Thymus (tissue), 11 donors: ENCODE results near the gene CAMTA1. TPM values are rescaled to one million over a fixed set of nuclear protein-coding genes. Genes with fewer than 3 reads are reported as not detected.

Source experiments
- DNase-seq, 9 donors: peaks; one replicate each; pipeline ENCODE4 v3.0.0-alpha.2; 2013; ENCODE audit warnings: low spot score in 9 of 9, low read depth in 6 of 9, missing footprints in 1 of 9
- H3K27ac ChIP-seq, 2 donors: one replicate each; pipeline ENCODE4 v1.5.1; 2013; ENCODE audit warnings: control low read depth in 1 of 2, low read depth in 1 of 2, low read length in 1 of 2, mild to moderate bottlenecking in 1 of 2, moderate library complexity in 1 of 2
- H3K27me3 ChIP-seq, 2 donors: one replicate each; pipeline ENCODE4 v1.5.1; 2013; ENCODE audit warnings: low read length in 1 of 2; ENCODE audit not compliant: control insufficient read depth in 2 of 2, insufficient read depth in 1 of 2
- H3K36me3 ChIP-seq, 2 donors: one replicate each; pipeline ENCODE4 v1.5.1; 2013; ENCODE audit warnings: low read length in 1 of 2, mild to moderate bottlenecking in 1 of 2, moderate library complexity in 1 of 2; ENCODE audit not compliant: control insufficient read depth in 2 of 2, insufficient read depth in 2 of 2
- H3K4me1 ChIP-seq, 2 donors: one replicate each; pipeline ENCODE4 v1.5.1; 2013; ENCODE audit warnings: low read length in 2 of 2; ENCODE audit not compliant: control insufficient read depth in 2 of 2, insufficient read depth in 2 of 2
- H3K4me3 ChIP-seq, 2 donors: one replicate each; pipeline ENCODE4 v1.5.1; 2013; ENCODE audit warnings: low read length in 2 of 2, control low read depth in 1 of 2, mild to moderate bottlenecking in 1 of 2
- H3K9me3 ChIP-seq, 2 donors: one replicate each; pipeline ENCODE4 v1.5.1; 2013; ENCODE audit warnings: low read length in 1 of 2, mild to moderate bottlenecking in 1 of 2; ENCODE audit not compliant: control insufficient read depth in 2 of 2, insufficient read depth in 1 of 2
- WGBS: extraction: QIAGEN DNeasy Blood & Tissue Kit; methylation state at CpG from one replicate; pipeline ENCODE4 v1.1.7; 2013; 5-methylcytosine and 5-hydroxymethylcytosine counted together
- polyA plus RNA-seq: library from polyadenylated mRNA; stranded (reverse); fragments of 200-250 nt; gene quantifications from one replicate; pipeline ENCODE4 v1.2.3, GENCODE V29; 2013
- total RNA-seq: library from RNA; stranded (reverse); fragments of 120-200 nt; gene quantifications from one replicate; pipeline ENCODE4 v1.2.4, GENCODE V29; 2013
- donor health status: healthy.

Gene CAMTA1
- total and polyA plus RNA-seq, 2 donors: 32.0 to 158 TPM

- no peaks in the 10 kb centered on the region for H3K27me3 ChIP-seq
- H3K4me3 ChIP-seq: no peak overlapping the region
- H3K9me3 ChIP-seq: no peaks in the 10 kb centered on the region
- no peaks in the 10 kb centered on the region for H3K36me3 ChIP-seq
- DNase-seq: no peak
- H3K27ac ChIP-seq: no peak overlapping the region
- 97% methylated on average over 7 of the region's 7 CpGs for WGBS
- no peaks in the 10 kb centered on the region for H3K4me1 ChIP-seq
Measured at GRCh38 chr1:6891781-6892579, 106.7 kb downstream of the CAMTA1 start.

GRCh38 chr1:6893388-6893787, 108.1 kb downstream of the CAMTA1 start:
- no peaks in the 10 kb centered on the region for H3K27me3 ChIP-seq
- no peaks in the 10 kb centered on the region for H3K36me3 ChIP-seq
- no peak overlapping the region for H3K4me3 ChIP-seq
- H3K27ac ChIP-seq: no peak overlapping the region
- WGBS: 91% methylated on average over 7 of the region's 7 CpGs
- DNase-seq: no peak
- no peaks in the 10 kb centered on the region for H3K4me1 ChIP-seq
- H3K9me3 ChIP-seq: no peaks in the 10 kb centered on the region

- Histone ChIP-seq H3K27me3 (no peaks in the 10 kb centered on the region), H3K4me1 (no peaks in the 10 kb centered on the region), H3K9me3 (no peaks in the 10 kb centered on the region), H3K36me3 (peaks cover 0 to 5% of the 10 kb centered on the region in 2 donors), H3K27ac (no peak overlapping the region), H3K4me3 (no peak overlapping the region)
- no peak for DNase-seq
- 93% methylated on average over 2 of the region's 2 CpGs for WGBS
Measured at GRCh38 chr1:6897138-6897537, 111.9 kb downstream of the CAMTA1 start.

- Histone ChIP-seq H3K27me3 (no peaks in the 10 kb centered on the region), H3K4me3 (no peak overlapping the region), H3K9me3 (no peaks in the 10 kb centered on the region), H3K27ac (no peak overlapping the region), H3K36me3 (peaks cover 0 to 5% of the 10 kb centered on the region in 2 donors), H3K4me1 (no peaks in the 10 kb centered on the region)
- DNase-seq: no peak
- 92% methylated on average over 7 of the region's 7 CpGs for WGBS
Measured at GRCh38 chr1:6898974-6899539, 113.8 kb downstream of the CAMTA1 start.

- Histone ChIP-seq H3K27me3 (no peaks in the 10 kb centered on the region), H3K27ac (no peak overlapping the region), H3K4me3 (no peak overlapping the region), H3K4me1 (no peaks in the 10 kb centered on the region), H3K9me3 (no peaks in the 10 kb centered on the region), H3K36me3 (peaks cover 0 to 5% of the 10 kb centered on the region in 2 donors)
- no peak for DNase-seq
- 93% methylated on average over 4 of the region's 4 CpGs for WGBS
Measured at GRCh38 chr1:6899621-6900020, 114.4 kb downstream of the CAMTA1 start.

- no peak for DNase-seq
- Histone ChIP-seq H3K36me3 (peaks cover 0 to 5% of the 10 kb centered on the region in 2 donors), H3K27ac (no peak overlapping the region), H3K4me3 (no peak overlapping the region), H3K4me1 (peaks cover 0 to 7% of the 10 kb centered on the region in 2 donors), H3K9me3 (no peaks in the 10 kb centered on the region), H3K27me3 (no peaks in the 10 kb centered on the region)
- WGBS: 97% methylated on average over 2 of the region's 2 CpGs
Measured at GRCh38 chr1:6902153-6902552, 116.9 kb downstream of the CAMTA1 start.

- DNase-seq: no peak
- H3K27ac ChIP-seq: no peak overlapping the region
- no peak overlapping the region for H3K4me3 ChIP-seq
- H3K36me3 ChIP-seq: no peaks in the 10 kb centered on the region
- no peaks in the 10 kb centered on the region for H3K27me3 ChIP-seq
- H3K4me1 ChIP-seq: peaks cover 3 to 10% of the 10 kb centered on the region in 2 donors
- no peaks in the 10 kb centered on the region for H3K9me3 ChIP-seq
- WGBS: 97% methylated on average over 17 of the region's 17 CpGs
Measured at GRCh38 chr1:6904476-6905170, 119.4 kb downstream of the CAMTA1 start.

GRCh38 chr1:6905331-6905730, 120.1 kb downstream of the CAMTA1 start:
- no peak overlapping the region for H3K4me3 ChIP-seq
- no peaks in the 10 kb centered on the region for H3K9me3 ChIP-seq
- no peak overlapping the region for H3K27ac ChIP-seq
- peaks cover 3 to 10% of the 10 kb centered on the region in 2 donors for H3K4me1 ChIP-seq
- H3K36me3 ChIP-seq: no peaks in the 10 kb centered on the region
- H3K27me3 ChIP-seq: no peaks in the 10 kb centered on the region
- no peak for DNase-seq
- 93% methylated on average over 8 of the region's 8 CpGs for WGBS

GRCh38 chr1:6905790-6906189, 120.5 kb downstream of the CAMTA1 start:
- Histone ChIP-seq H3K4me1 (peaks cover 3 to 10% of the 10 kb centered on the region in 2 donors), H3K27ac (no peak overlapping the region), H3K36me3 (no peaks in the 10 kb centered on the region), H3K9me3 (no peaks in the 10 kb centered on the region), H3K4me3 (no peak overlapping the region), H3K27me3 (no peaks in the 10 kb centered on the region)
- WGBS: 95% methylated on average over 7 of the region's 7 CpGs
- no peak for DNase-seq
